Measurements from ENCODE around the gene SORCS3. TPM values are rescaled to one million over a fixed set of nuclear protein-coding genes. Genes with fewer than 3 reads are reported as not detected.

SORCS3 gene
- total RNA-seq, 1 donor from 2014 or later: not detected

DNA sequence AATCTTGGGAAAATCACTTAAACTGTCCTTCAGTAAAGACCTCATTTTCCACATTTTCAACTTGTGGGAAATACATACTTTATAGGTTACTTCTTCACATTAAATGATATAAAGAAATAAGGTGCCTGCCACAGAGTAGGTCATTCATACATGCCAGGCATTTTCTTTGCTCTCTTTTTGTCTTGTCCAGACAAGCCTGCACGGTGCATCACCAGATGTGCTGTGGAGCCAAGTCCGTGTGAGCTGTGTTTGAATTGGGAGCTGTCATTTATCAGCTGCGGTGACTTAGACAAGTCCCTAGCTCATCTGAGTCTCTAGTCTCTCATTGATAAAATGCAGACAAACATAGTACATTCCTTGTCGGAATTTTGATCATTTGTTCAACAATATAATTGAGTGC lies 432.9 kb downstream of the SORCS3 start:
- intact Hi-C loops (cut with micrococcal nuclease): no loop called here

DNA sequence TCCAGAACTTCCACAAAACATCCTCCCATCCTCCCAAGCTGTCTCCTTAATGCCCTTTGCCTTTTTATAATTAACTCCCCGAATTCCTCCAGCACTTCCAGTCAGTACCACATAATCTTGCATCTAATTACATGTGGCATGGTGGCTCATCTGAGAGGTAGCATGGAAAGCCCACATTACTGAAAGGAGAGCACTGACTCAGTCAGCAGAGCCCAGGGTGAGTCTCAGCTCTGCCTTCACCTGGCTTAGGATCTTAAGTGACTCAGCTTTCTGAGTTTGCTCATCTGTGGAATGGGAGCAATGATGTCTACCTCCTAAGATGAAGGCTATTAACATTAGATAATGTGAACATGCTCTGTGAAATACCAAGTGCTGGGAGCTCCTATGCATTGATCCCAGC lies 433.9 kb downstream of the SORCS3 start:
- intact Hi-C loops (cut with micrococcal nuclease): no loop called here

DNA sequence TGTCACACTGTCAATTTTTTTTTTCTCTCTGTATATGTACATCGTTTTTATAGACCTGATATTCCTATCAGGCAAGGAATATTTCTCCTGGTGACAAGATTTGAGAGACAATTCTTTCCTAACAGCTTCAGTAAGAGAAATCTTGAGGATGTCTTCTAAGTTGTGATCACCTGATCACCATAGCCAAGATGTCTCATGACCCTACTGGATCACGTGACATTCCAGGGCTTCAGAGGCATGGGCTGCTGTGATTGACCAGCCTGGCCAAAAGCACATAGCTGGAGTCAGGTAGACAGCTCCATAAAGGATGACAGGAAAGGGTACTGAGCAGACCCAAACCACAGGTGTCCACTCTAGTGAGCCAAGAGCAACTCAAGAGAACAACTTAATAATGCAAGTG lies 444.9 kb downstream of the SORCS3 start:
- intact Hi-C loops (cut with micrococcal nuclease): no loop called here

DNA sequence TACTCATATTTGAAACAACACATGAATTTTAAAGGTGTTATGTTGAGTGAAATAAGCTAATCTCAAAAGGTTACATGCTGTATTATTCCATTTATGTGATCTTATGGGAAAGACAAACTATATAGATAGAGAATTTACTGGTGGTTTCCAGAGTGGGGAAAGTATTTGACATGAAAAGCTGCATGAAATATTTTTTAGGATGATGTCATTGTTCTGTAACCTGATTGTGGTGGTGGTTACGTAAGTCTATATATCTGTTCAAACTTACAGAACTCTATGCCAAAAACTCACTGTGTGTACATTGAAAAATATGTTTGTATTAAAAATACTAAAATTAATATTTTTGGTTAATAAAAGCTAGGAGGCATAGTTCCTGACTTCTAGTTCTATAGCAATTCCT lies 453.0 kb downstream of the SORCS3 start:
- intact Hi-C loops (cut with micrococcal nuclease): no loop called here

DNA sequence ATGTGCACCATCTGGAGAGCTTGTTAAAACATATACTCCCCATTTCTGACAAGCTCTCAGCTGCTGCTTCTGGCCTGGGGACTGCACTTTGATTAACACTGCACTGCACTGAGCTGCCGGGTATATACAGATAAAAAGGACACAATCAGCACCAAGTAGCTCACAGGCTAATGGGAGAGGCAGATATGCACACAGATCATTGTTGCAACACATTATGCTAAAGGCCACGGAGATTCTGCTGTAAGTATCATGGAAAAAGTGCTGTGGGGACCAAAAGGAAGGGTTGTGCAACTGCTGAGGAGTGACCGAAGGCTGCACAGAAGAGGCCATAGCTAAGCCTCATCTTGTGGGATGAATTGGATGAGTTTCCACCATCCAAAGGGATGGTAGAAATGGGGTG lies 455.2 kb downstream of the SORCS3 start:
- intact Hi-C loops (cut with micrococcal nuclease): no loop called here

GRCh38 chr10:105102977-105103376 lies 461.9 kb downstream of the SORCS3 start:
- intact Hi-C loops (cut with micrococcal nuclease): no loop called here

GRCh38 chr10:105104297-105104696 lies 463.2 kb downstream of the SORCS3 start:
- intact Hi-C loops (cut with micrococcal nuclease): no loop called here

- intact Hi-C loops (cut with micrococcal nuclease): no loop called here
These were observed 468.1 kb downstream of the SORCS3 start for GRCh38 chr10:105109164-105109563.

- intact Hi-C loops (cut with micrococcal nuclease): no loop called here
These were observed 471.8 kb downstream of the SORCS3 start for GRCh38 chr10:105112862-105113261.

DNA sequence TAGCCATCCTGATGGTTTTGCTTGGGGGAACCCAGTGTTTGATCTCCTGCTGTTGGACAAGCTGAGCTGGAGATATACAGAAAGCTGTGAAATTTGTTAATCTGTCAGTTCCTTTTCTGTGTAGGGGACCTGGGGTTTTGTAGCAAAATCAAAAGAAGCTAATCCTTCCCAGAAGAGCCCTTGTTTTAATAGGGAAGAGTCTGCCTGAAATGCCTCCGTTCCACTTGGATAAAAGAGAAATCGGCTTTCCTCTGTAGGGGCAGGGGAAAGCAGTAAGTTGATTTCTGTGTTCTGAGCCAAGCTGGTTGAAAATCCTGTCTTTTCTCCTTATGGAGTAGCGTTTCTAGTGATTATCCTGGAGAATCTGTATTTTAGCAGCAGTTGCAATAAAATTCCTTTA lies 472.6 kb downstream of the SORCS3 start:
- intact Hi-C loops (cut with micrococcal nuclease): no loop called here

- intact Hi-C loops (cut with micrococcal nuclease): no loop called here
These were observed 480.7 kb downstream of the SORCS3 start for GRCh38 chr10:105121743-105122142.

DNA sequence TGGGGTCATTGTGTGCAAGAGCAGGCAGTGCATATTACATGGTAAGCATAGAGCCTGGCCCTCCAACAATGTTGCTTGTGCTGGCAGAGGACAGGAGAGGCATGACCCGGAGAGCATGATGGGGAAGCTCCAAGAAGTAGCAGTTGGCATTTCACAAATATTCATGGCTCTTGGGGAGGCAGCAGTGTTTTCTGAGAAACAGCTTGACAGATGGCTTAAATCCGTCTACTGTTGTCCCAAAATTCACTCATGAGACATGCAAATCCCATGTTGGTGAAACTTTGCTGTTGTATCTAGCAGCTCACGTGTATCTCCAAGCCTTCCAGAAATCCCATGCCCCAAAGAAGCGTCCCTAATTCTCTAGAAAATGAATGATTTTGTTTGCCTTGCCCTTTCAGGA lies 487.0 kb downstream of the SORCS3 start:
- intact Hi-C loops (cut with micrococcal nuclease): no loop called here

- intact Hi-C loops (cut with micrococcal nuclease): no loop called here
These were observed 497.3 kb downstream of the SORCS3 start for GRCh38 chr10:105138358-105138757.

DNA sequence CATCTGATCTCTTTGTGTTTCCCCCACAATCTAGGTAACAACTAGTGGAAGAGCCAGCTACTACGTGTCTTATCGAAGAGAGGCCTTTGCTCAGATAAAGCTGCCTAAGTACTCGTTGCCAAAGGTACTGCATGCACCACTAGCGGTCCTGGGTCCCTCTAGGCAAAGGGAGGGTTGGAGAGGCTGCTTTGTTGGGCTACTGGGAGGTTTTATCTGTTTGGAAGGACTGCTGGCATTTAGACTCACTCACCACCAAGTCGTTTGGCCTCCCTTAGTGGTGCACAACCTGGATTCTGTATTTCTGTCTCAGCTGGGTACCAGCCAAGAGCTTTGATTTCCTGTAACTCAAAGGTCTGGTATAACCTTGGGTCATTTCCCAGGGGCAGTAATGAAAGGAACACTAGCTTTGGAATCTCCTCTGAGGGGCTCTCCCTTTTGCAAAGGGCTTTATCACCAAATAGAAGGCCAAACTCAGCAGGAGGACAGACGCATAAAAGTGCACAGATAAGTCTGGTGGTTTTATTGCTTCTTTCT lies 498.3 kb downstream of the SORCS3 start:
- intact Hi-C loops (cut with micrococcal nuclease): no loop called here

GRCh38 chr10:105140600-105140999 lies 499.5 kb downstream of the SORCS3 start:
- intact Hi-C loops (cut with micrococcal nuclease): no loop called here

- intact Hi-C loops (cut with micrococcal nuclease): no loop called here
These were observed 504.6 kb downstream of the SORCS3 start for GRCh38 chr10:105145711-105146110.

GRCh38 chr10:105146436-105146835 lies 505.3 kb downstream of the SORCS3 start:
- intact Hi-C loops (cut with micrococcal nuclease): no loop called here

GRCh38 chr10:105148456-105148855 lies 507.4 kb downstream of the SORCS3 start:
- intact Hi-C loops (cut with micrococcal nuclease): no loop called here

DNA sequence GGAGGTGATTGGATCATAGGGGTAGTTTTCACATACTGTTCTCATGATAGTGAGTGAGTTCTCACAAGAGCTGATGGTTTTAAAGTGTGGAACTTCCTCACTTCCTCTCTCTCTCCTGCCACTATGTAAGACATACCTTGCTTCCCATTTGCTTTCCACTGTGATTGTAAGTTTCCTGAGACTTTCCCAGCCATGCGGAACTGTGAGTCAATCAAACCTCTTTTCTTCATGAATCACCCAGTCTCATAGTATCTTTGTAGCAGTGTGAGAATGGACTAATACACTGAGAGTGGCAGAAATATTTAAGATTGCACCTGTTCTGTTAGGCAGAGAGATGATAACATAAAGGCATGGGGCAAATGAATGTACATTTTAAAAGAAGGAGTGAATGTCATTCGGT lies 507.8 kb downstream of the SORCS3 start:
- intact Hi-C loops (cut with micrococcal nuclease): no loop called here

- intact Hi-C loops (cut with micrococcal nuclease): no loop called here
These were observed 508.3 kb downstream of the SORCS3 start for GRCh38 chr10:105149371-105149891.

DNA sequence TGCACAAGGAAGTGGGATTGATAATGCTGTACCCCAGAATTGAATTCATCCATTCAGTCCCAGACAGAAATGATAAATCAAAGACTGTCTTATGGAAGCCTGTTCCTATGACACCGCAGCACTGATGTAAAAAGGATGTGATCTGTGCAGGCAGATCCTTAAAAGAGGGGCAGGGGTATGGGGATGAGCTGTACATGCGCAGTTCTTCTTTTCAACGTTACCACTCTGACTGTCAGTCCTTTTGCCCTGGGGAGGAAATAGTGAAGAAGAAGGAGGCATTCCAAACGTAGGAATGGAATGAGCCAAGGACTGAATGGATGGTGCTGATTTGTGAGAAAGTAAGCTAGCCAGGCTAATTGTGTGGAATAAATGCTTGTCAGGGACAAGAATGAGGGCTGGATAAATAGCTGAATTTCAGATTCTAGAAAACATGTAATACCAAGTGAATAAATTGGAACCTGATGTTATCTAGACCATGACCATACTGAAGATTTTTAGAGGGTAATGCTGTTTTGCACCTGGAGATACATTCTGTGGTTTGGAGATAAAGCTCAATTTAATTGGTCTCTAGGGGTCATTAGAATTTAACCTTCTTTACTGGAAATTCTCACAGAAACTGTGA lies 509.3 kb downstream of the SORCS3 start:
- intact Hi-C loops (cut with micrococcal nuclease): no loop called here

DNA sequence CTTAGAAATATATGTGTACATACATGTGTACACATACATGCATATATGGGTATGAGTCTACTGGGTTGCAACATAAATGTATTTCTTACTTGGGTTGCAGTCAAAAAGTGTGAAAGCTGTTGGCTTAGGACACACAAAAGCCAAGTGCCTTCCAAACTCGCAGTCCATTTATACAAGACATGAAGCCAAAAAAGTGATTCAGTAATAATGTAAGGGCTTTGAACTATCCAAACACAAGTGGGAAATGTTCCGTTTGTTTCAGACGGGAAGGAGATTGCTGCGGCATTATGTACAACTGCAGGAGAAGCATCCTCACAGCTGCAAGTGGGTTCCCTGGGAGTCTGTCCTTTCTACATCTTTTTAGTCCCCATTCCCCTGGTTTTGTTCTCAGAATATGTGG lies 513.6 kb downstream of the SORCS3 start:
- intact Hi-C loops (cut with micrococcal nuclease): no loop called here

DNA sequence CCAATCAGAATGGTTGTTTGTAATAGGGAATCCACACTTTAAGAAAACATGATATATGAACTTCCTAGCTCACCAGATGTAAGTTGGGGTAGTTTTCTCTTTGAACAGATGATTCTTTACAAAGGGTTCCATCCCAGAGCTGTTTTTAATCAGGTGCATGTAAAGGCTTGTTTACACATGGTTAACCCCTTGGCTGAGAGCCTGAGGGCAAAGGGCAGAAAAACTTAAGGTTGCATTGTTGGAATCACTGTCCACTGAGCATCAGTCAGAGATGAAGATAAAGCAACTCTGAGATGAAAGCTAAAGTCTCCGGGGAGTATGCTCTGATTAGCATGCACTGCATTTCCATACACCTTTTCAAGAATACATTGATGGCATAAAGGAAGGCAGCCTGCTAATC lies 518.2 kb downstream of the SORCS3 start:
- intact Hi-C loops (cut with micrococcal nuclease): no loop called here

All from T-helper 2 cell treated with Interferon-gamma antibody and Interleukin-4, amounts not matched to agents 100 ng/mL and 5 ng/mL, for 36 hours (primary cell).